ENCODE measurements around the gene CLPTM1L.

The CLPTM1L gene

GRCh38 chr5:1299961-1300360 lies 44.9 kb downstream of the CLPTM1L start:
- no peak for FAIRE-seq
- no peak for TF ChIP-seq CTCF (IDR thresholded peaks at IDR 0.05; ENCODE audit: insufficient read depth, missing control alignments)
- DNase-seq (ENCODE audit: insufficient read length, low spot score): no peak

- FAIRE-seq (no peak), DNase-seq (ENCODE audit: insufficient read length, low spot score) (no peak)
- TF ChIP-seq CTCF (IDR thresholded peaks at IDR 0.05; ENCODE audit: insufficient read depth, missing control alignments): no peak
Measured at GRCh38 chr5:1299511-1299850, 45.4 kb downstream of the CLPTM1L start.

GRCh38 chr5:1298723-1299510 lies 46.0 kb downstream of the CLPTM1L start:
- FAIRE-seq (no peak), DNase-seq (ENCODE audit: insufficient read length, low spot score) (no peak)
- no peak for TF ChIP-seq CTCF (IDR thresholded peaks at IDR 0.05; ENCODE audit: insufficient read depth, missing control alignments)

GRCh38 chr5:1298067-1298551 lies 46.8 kb downstream of the CLPTM1L start:
- DNase-seq (ENCODE audit: insufficient read length, low spot score) (no peak), FAIRE-seq (no peak)
- TF ChIP-seq CTCF (IDR thresholded peaks at IDR 0.05; ENCODE audit: insufficient read depth, missing control alignments): no peak

GRCh38 chr5:1297243-1297642 lies 47.7 kb downstream of the CLPTM1L start:
- TF ChIP-seq CTCF (IDR thresholded peaks at IDR 0.05; ENCODE audit: insufficient read depth, missing control alignments): no peak
- DNase-seq (ENCODE audit: insufficient read length, low spot score) (no peak), FAIRE-seq (no peak)

GRCh38 chr5:1295650-1296037 lies 49.3 kb downstream of the CLPTM1L start:
- no peak for DNase-seq (ENCODE audit: insufficient read length, low spot score)
- FAIRE-seq: no peak
- TF ChIP-seq CTCF (IDR thresholded peaks at IDR 0.05; ENCODE audit: insufficient read depth, missing control alignments): no peak

- DNase-seq (ENCODE audit: insufficient read length, low spot score): no peak
- TF ChIP-seq CTCF (IDR thresholded peaks at IDR 0.05; ENCODE audit: insufficient read depth, missing control alignments): no peak
- no peak for FAIRE-seq
Measured at GRCh38 chr5:1294835-1295649, 49.9 kb downstream of the CLPTM1L start, which contains the start of gene TERT. TERT (minus strand) TSS chr5:1295068; CDS start chr5:1294989, 79 bp downstream.
